Measurements from ENCODE around the gene GRIA2. TPM values are rescaled to one million over a fixed set of nuclear protein-coding genes. Genes with fewer than 3 reads are reported as not detected.

Gene GRIA2
- total and polyA plus RNA-seq, 2 experiments from 2014 or later = not detected

DNA sequence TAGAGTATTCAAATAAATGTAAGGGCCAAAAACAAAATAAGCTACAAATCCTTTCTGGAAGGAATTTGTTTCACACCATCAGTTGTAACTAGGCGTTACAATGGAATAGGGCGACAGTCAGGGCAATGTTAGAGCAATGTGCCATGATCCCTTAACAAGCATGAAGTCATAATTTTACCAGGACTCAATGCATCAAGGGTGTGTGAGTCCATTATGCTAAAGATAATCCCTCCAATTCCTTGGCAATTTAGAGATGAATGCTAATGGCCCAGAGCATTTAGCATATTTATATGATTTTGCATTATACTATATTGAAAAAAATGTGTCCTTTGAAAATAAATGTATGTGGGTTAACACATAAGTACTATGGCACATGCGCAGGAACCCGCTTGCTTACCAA lies 73.1 kb downstream of the GRIA2 start:
- Histone ChIP-seq H3F3A (ENCODE audit: insufficient read depth) (no peaks in the 10 kb centered on the region), H3K36me3 (ENCODE audit: low read depth) (no peaks in the 10 kb centered on the region), H3K9me2 (ENCODE audit: insufficient read depth) (no peaks in the 10 kb centered on the region), H4K20me1 (ENCODE audit: insufficient read depth) (no peaks in the 10 kb centered on the region), H3K4me2 (ENCODE audit: unreplicated experiment) (no peak overlapping the region), H3K27me3 (replicated peaks; ENCODE audit: insufficient read depth) (no peaks in the 10 kb centered on the region), H2AFZ (no peak overlapping the region), H3K4me1 (ENCODE audit: insufficient read depth) (no peaks in the 10 kb centered on the region), H3K9ac (no peak overlapping the region), H3K9me3 (ENCODE audit: low read depth) (no peaks in the 10 kb centered on the region), H3K79me2 (ENCODE audit: insufficient read depth) (no peaks in the 10 kb centered on the region), H3K27ac (no peak overlapping the region), H3K4me3 (no peak overlapping the region)
- TF ChIP-seq EZH2 (IDR thresholded peaks at IDR 0.05; ENCODE audit: insufficient read depth, poor library complexity, severe bottlenecking) (no peak), EZH2phosphoT487 (IDR thresholded peaks at IDR 0.05; ENCODE audit: insufficient read depth, low read depth) (no peak)
- DNase-seq = no peak
- in situ Hi-C loops (cut with MboI) = no loop called here
- 72 to 80% methylated on average over 4 of the region's 4 CpGs for WGBS, 2 experiments (ENCODE audit: low coverage in 1 of 2, low lambda C conversion rate in 2 of 2, missing lambda C conversion rate in 2 of 2)

DNA sequence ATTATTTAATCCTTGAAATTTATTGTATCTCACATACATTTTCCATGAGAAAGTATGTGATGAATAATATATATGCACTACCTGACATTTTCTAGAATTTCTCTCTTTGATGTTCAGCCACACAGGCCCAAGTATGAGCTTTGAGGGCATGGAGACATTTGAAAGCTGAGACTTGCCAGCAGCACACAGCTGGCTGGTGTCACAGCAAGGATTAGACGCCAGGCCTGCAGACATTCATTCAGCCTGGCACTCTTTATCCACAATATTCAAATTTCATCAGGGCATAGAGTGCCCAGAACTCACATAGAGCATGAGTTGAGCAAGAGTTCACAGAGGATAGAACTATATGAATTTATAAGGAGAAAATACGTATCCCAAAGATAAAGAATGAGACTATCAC lies 74.0 kb downstream of the GRIA2 start:
- in situ Hi-C loops (cut with MboI) = no loop called here
- Histone ChIP-seq H3K79me2 (ENCODE audit: insufficient read depth) (no peaks in the 10 kb centered on the region), H3K9me2 (ENCODE audit: insufficient read depth) (no peaks in the 10 kb centered on the region), H3K4me3 (no peak overlapping the region), H2AFZ (no peak overlapping the region), H3K9ac (no peak overlapping the region), H3K4me2 (ENCODE audit: unreplicated experiment) (no peak overlapping the region), H3F3A (ENCODE audit: insufficient read depth) (no peaks in the 10 kb centered on the region), H3K9me3 (ENCODE audit: low read depth) (no peaks in the 10 kb centered on the region), H3K27ac (no peak overlapping the region), H4K20me1 (ENCODE audit: insufficient read depth) (no peaks in the 10 kb centered on the region), H3K27me3 (replicated peaks; ENCODE audit: insufficient read depth) (no peaks in the 10 kb centered on the region), H3K36me3 (ENCODE audit: low read depth) (no peaks in the 10 kb centered on the region), H3K4me1 (ENCODE audit: insufficient read depth) (no peaks in the 10 kb centered on the region)
- no peak for DNase-seq
- WGBS, 2 experiments (ENCODE audit: low coverage in 1 of 2, low lambda C conversion rate in 2 of 2, missing lambda C conversion rate in 2 of 2) = 47 to 57% methylated on average over 2 of the region's 2 CpGs
- TF ChIP-seq EZH2 (IDR thresholded peaks at IDR 0.05; ENCODE audit: insufficient read depth, poor library complexity, severe bottlenecking) (no peak), EZH2phosphoT487 (IDR thresholded peaks at IDR 0.05; ENCODE audit: insufficient read depth, low read depth) (no peak)

DNA sequence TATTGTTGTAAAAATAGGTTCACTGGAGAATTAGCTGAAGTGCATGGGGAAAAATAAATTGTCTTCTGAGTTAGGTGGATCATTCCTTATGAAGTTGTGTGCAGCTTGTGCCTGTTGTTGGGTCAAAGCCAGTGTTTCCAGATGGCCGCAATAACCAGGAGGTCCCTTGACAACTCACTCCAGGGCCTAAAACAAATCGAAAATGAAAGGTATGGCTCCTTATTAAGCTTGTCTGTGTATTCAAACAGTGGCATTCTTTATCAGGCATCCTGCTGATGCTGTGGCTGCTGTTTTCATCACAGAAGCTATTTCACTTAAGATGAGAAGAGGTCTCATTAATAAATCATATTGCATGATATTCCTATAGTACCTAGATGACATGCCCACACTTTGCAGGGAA lies 80.2 kb downstream of the GRIA2 start:
- TF ChIP-seq EZH2 (IDR thresholded peaks at IDR 0.05; ENCODE audit: insufficient read depth, poor library complexity, severe bottlenecking) (no peak), EZH2phosphoT487 (IDR thresholded peaks at IDR 0.05; ENCODE audit: insufficient read depth, low read depth) (no peak)
- no peaks in the 10 kb centered on the region for H3F3A ChIP-seq (ENCODE audit: insufficient read depth)
- no peaks in the 10 kb centered on the region for H3K79me2 ChIP-seq (ENCODE audit: insufficient read depth)
- no peaks in the 10 kb centered on the region for H3K4me1 ChIP-seq (ENCODE audit: insufficient read depth)
- no peaks in the 10 kb centered on the region for H3K9me3 ChIP-seq (ENCODE audit: low read depth)
- H3K9me2 ChIP-seq (ENCODE audit: insufficient read depth) = no peaks in the 10 kb centered on the region
- no peaks in the 10 kb centered on the region for H4K20me1 ChIP-seq (ENCODE audit: insufficient read depth)
- H3K27ac ChIP-seq = no peak overlapping the region
- no peak overlapping the region for H3K9ac ChIP-seq
- no peak for DNase-seq
- no peak overlapping the region for H3K4me2 ChIP-seq (ENCODE audit: unreplicated experiment)
- H3K4me3 ChIP-seq = no peak overlapping the region
- WGBS, 2 experiments (ENCODE audit: low coverage in 1 of 2, low lambda C conversion rate in 2 of 2, missing lambda C conversion rate in 2 of 2) = 0 to 4% methylated on average over 2 of the region's 2 CpGs
- in situ Hi-C loops (cut with MboI) = no loop called here
- H3K27me3 ChIP-seq (replicated peaks; ENCODE audit: insufficient read depth) = no peaks in the 10 kb centered on the region; the same call in none of the 2 replicates
- no peaks in the 10 kb centered on the region for H3K36me3 ChIP-seq (ENCODE audit: low read depth)
- H2AFZ ChIP-seq = no peak overlapping the region

DNA sequence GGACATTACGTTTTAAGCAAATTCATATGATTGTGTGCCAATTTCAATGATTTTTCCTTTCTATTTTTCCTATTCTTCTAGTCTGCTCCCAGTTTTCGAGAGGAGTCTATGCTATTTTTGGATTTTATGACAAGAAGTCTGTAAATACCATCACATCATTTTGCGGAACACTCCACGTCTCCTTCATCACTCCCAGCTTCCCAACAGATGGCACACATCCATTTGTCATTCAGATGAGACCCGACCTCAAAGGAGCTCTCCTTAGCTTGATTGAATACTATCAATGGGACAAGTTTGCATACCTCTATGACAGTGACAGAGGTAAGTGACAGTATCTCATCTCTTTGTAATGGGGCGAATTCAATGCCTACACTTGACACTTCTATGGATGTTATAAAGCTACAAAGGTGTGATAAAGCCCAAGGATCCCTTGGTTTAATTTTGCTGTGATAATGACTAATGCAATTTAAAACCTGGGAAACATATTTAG lies 83.0 kb downstream of the GRIA2 start:
- no peaks in the 10 kb centered on the region for H3K9me3 ChIP-seq (ENCODE audit: low read depth)
- in situ Hi-C loops (cut with MboI) = no loop called here
- 3 to 6% methylated on average over 6 of the region's 6 CpGs for WGBS, 2 experiments (ENCODE audit: low coverage in 1 of 2, low lambda C conversion rate in 2 of 2, missing lambda C conversion rate in 2 of 2)

DNA sequence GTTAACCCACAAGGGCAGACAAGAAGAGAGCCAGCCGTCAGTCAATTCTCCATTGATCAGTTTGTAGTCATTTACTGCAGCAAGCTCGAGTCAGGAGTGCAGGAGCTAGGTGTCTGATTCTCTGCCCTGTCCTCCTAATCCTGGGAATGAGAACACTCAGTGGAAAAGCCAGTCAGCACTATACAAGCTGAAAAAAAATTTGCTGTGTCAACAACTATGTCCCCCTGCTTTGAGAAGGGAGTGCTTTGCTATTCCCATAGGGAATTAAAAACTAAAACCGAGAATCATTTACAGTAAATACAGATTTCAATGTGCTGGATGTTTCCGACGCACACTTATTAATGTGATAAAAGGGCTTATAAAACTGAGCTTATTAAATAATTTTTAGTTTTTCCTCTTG lies 84.2 kb downstream of the GRIA2 start:
- no peaks in the 10 kb centered on the region for H3F3A ChIP-seq (ENCODE audit: insufficient read depth)
- H3K9me3 ChIP-seq (ENCODE audit: low read depth) = no peaks in the 10 kb centered on the region
- no peak overlapping the region for H3K4me3 ChIP-seq
- H4K20me1 ChIP-seq (ENCODE audit: insufficient read depth) = no peaks in the 10 kb centered on the region
- no peak for DNase-seq
- H2AFZ ChIP-seq = no peak overlapping the region
- H3K9me2 ChIP-seq (ENCODE audit: insufficient read depth) = no peaks in the 10 kb centered on the region
- no peaks in the 10 kb centered on the region for H3K4me1 ChIP-seq (ENCODE audit: insufficient read depth)
- no peaks in the 10 kb centered on the region for H3K36me3 ChIP-seq (ENCODE audit: low read depth)
- in situ Hi-C loops (cut with MboI) = no loop called here
- no peak for TF ChIP-seq EZH2 (IDR thresholded peaks at IDR 0.05; ENCODE audit: insufficient read depth, poor library complexity, severe bottlenecking)
- no peak for TF ChIP-seq EZH2phosphoT487 (IDR thresholded peaks at IDR 0.05; ENCODE audit: insufficient read depth, low read depth)
- WGBS, 2 experiments (ENCODE audit: low coverage in 1 of 2, low lambda C conversion rate in 2 of 2, missing lambda C conversion rate in 2 of 2) = 46 to 53% methylated on average over 5 of the region's 5 CpGs
- H3K79me2 ChIP-seq (ENCODE audit: insufficient read depth) = no peaks in the 10 kb centered on the region
- no peaks in the 10 kb centered on the region; the same call in none of the 2 replicates for H3K27me3 ChIP-seq (replicated peaks; ENCODE audit: insufficient read depth)
- no peak overlapping the region for H3K4me2 ChIP-seq (ENCODE audit: unreplicated experiment)
- H3K9ac ChIP-seq = no peak overlapping the region
- H3K27ac ChIP-seq = no peak overlapping the region

More for the DNA sequence above, 83.0 kb downstream of the GRIA2 start:
- no peak overlapping the region for H3K4me3 ChIP-seq
- DNase-seq = no peak
- H3K9me2 ChIP-seq (ENCODE audit: insufficient read depth) = no peaks in the 10 kb centered on the region
- H3K36me3 ChIP-seq (ENCODE audit: low read depth) = no peaks in the 10 kb centered on the region
- H3K27ac ChIP-seq = no peak overlapping the region
- H3K9ac ChIP-seq = no peak overlapping the region
- no peaks in the 10 kb centered on the region for H4K20me1 ChIP-seq (ENCODE audit: insufficient read depth)
- H3F3A ChIP-seq (ENCODE audit: insufficient read depth) = no peaks in the 10 kb centered on the region
- no peak overlapping the region for H3K4me2 ChIP-seq (ENCODE audit: unreplicated experiment)
- no peak overlapping the region for H2AFZ ChIP-seq
- TF ChIP-seq EZH2phosphoT487 (IDR thresholded peaks at IDR 0.05; ENCODE audit: insufficient read depth, low read depth) = no peak
- no peak for TF ChIP-seq EZH2 (IDR thresholded peaks at IDR 0.05; ENCODE audit: insufficient read depth, poor library complexity, severe bottlenecking)
- H3K27me3 ChIP-seq (replicated peaks; ENCODE audit: insufficient read depth) = no peaks in the 10 kb centered on the region; the same call in none of the 2 replicates
- no peaks in the 10 kb centered on the region for H3K4me1 ChIP-seq (ENCODE audit: insufficient read depth)
- no peaks in the 10 kb centered on the region for H3K79me2 ChIP-seq (ENCODE audit: insufficient read depth)
